Mesenchymal stem cell (in vitro differentiated cells and primary cell): ENCODE results near the gene ISY1.

ENCODE experiments used
- DNase-seq: peaks from one replicate; pipeline ENCODE4 v3.0.0-alpha.2; 2013
- H2AFZ ChIP-seq: one replicate; pipeline ENCODE4 v1.6.1; 2013; ENCODE audit warnings: low read depth, mild to moderate bottlenecking, control low read depth, inconsistent platforms, low read length, moderate library complexity
- H2AK5ac ChIP-seq: 2 replicates; pipeline ENCODE4 v1.6.1; 2013; ENCODE audit warnings: low read length, moderate library complexity, mild to moderate bottlenecking, inconsistent platforms; ENCODE audit not compliant: severe bottlenecking
- H2BK120ac ChIP-seq: one replicate; pipeline ENCODE4 v1.6.1; 2013; ENCODE audit warnings: low read depth, mild to moderate bottlenecking, inconsistent platforms, low read length, moderate library complexity
- H2BK12ac ChIP-seq, 2 experiments: one replicate each; pipeline ENCODE4 v1.6.1; 2013; ENCODE audit warnings: inconsistent platforms in 2 of 2, low read length in 2 of 2, mild to moderate bottlenecking in 2 of 2, moderate library complexity in 2 of 2, control low read depth in 1 of 2
- H2BK15ac ChIP-seq: one replicate; pipeline ENCODE4 v1.6.1; 2013; ENCODE audit warnings: mild to moderate bottlenecking, low read depth, inconsistent platforms; ENCODE audit not compliant: poor library complexity, severe bottlenecking
- H2BK5ac ChIP-seq: 2 replicates; pipeline ENCODE4 v1.6.1; 2013; ENCODE audit warnings: low read depth, mild to moderate bottlenecking, low read length, control low read depth, inconsistent platforms; ENCODE audit not compliant: poor library complexity, severe bottlenecking
- H3K14ac ChIP-seq, 2 experiments: one replicate each; pipeline ENCODE4 v1.6.1; 2013; ENCODE audit warnings: inconsistent platforms in 2 of 2, low read length in 2 of 2, control low read depth in 1 of 2, mild to moderate bottlenecking in 1 of 2, moderate library complexity in 1 of 2
- H3K18ac ChIP-seq, 2 experiments: one replicate each; pipeline ENCODE4 v1.6.1; 2013; ENCODE audit warnings: inconsistent platforms in 2 of 2, low read length in 2 of 2, control low read depth in 1 of 2, low read depth in 1 of 2, mild to moderate bottlenecking in 1 of 2
- H3K23ac ChIP-seq, 2 experiments: one replicate each; pipeline ENCODE4 v1.6.1; 2013; ENCODE audit warnings: inconsistent platforms in 2 of 2, low read length in 2 of 2, mild to moderate bottlenecking in 2 of 2, moderate library complexity in 2 of 2, control low read depth in 1 of 2
- H3K27ac ChIP-seq: 2 replicates; pipeline ENCODE4 v1.5.1; 2013; ENCODE audit warnings: mild to moderate bottlenecking, moderate library complexity, low read length, control low read depth, inconsistent platforms; ENCODE audit not compliant: poor library complexity, severe bottlenecking
- H3K27me3 ChIP-seq, 2 experiments: 2 replicates each; pipeline versions ENCODE4 v1.6.1 to v1.7.0; 2013; ENCODE audit warnings: low read length in 2 of 2, mild to moderate bottlenecking in 2 of 2, moderate library complexity in 2 of 2, control low read depth in 1 of 2, inconsistent platforms in 1 of 2; ENCODE audit not compliant: control insufficient read depth in 1 of 2, insufficient read depth in 1 of 2
- H3K36me3 ChIP-seq, 2 experiments: 2 replicates each; pipeline versions ENCODE4 v1.6.1 to v1.7.0; 2013; ENCODE audit warnings: low read length in 2 of 2, control low read depth in 1 of 2, inconsistent platforms in 1 of 2, low read depth in 1 of 2, mild to moderate bottlenecking in 1 of 2; ENCODE audit not compliant: insufficient read depth in 2 of 2, control insufficient read depth in 1 of 2
- H3K4ac ChIP-seq, 2 experiments: one replicate each; pipeline ENCODE4 v1.6.1; 2013; ENCODE audit warnings: inconsistent platforms in 2 of 2, low read length in 2 of 2, mild to moderate bottlenecking in 2 of 2, moderate library complexity in 2 of 2, control low read depth in 1 of 2, low read depth in 1 of 2
- H3K4me1 ChIP-seq: 2 replicates; pipeline ENCODE4 v1.6.1; 2013; ENCODE audit warnings: low read depth, low read length, control low read depth; ENCODE audit not compliant: control insufficient read depth, insufficient read depth
- H3K4me2 ChIP-seq: 2 replicates; pipeline ENCODE4 v1.6.1; 2013; ENCODE audit warnings: low read length, mild to moderate bottlenecking, inconsistent platforms; ENCODE audit not compliant: poor library complexity, severe bottlenecking
- H3K4me3 ChIP-seq, 2 experiments: 2 replicates each; pipeline versions ENCODE4 v1.5.1 to v1.7.0; 2013; ENCODE audit warnings: low read length in 2 of 2, mild to moderate bottlenecking in 2 of 2, control low read depth in 1 of 2, low read depth in 1 of 2; ENCODE audit not compliant: insufficient read depth in 1 of 2
- H3K79me1 ChIP-seq: replicated peaks from 2 replicates; pipeline ENCODE4 v1.6.1; 2013; ENCODE audit warnings: mild to moderate bottlenecking, control low read depth, low read length, inconsistent platforms; ENCODE audit not compliant: poor library complexity, severe bottlenecking
- H3K9ac ChIP-seq: 2 replicates; pipeline ENCODE4 v1.7.0; 2013; ENCODE audit warnings: mild to moderate bottlenecking, low read length, moderate library complexity
- H3K9me3 ChIP-seq: 2 replicates; pipeline ENCODE4 v1.7.0; 2013; ENCODE audit warnings: mild to moderate bottlenecking, low read length; ENCODE audit not compliant: control insufficient read depth
- H4K8ac ChIP-seq: one replicate; pipeline ENCODE4 v1.6.1; 2013; ENCODE audit warnings: inconsistent platforms, mild to moderate bottlenecking, low read length, moderate library complexity
- H4K91ac ChIP-seq: one replicate; pipeline ENCODE4 v1.6.1; 2013; ENCODE audit warnings: mild to moderate bottlenecking, low read length, inconsistent platforms
- WGBS: methylation state at CpG from one replicate; pipeline ENCODE4 v1.1.7; 2013; ENCODE audit warnings: mixed read lengths; 5-methylcytosine and 5-hydroxymethylcytosine counted together

ISY1 gene

GRCh38 chr3:129082026-129082425, 78.8 kb downstream of the ISY1 start:
- H3K9me3 ChIP-seq = no peaks in the 10 kb centered on the region
- H3K36me3 ChIP-seq = peaks cover 0 to 9% of the 10 kb centered on the region in 2 experiments
- no peak overlapping the region for H3K23ac ChIP-seq
- no peak overlapping the region for H2BK15ac ChIP-seq
- H3K27ac ChIP-seq = no peak overlapping the region
- no peaks in the 10 kb centered on the region for H3K79me1 ChIP-seq
- H4K91ac ChIP-seq = no peak overlapping the region
- no peak for DNase-seq
- no peak overlapping the region for H2BK5ac ChIP-seq
- peak overlapping the region in 1 of 2 experiments; percentile 18 for H3K4ac ChIP-seq
- H3K9ac ChIP-seq = no peak overlapping the region
- H2BK12ac ChIP-seq = no peak overlapping the region
- H3K4me2 ChIP-seq = no peak overlapping the region
- 93% methylated on average over 9 of the region's 9 CpGs for WGBS
- H2AFZ ChIP-seq = no peak overlapping the region
- no peak overlapping the region for H3K4me3 ChIP-seq
- H4K8ac ChIP-seq = no peak overlapping the region
- H3K4me1 ChIP-seq = peaks cover 1% of the 10 kb centered on the region
- no peak overlapping the region for H2AK5ac ChIP-seq
- no peaks in the 10 kb centered on the region for H3K27me3 ChIP-seq
- H3K18ac ChIP-seq = no peak overlapping the region
- H3K14ac ChIP-seq = no peak overlapping the region
- no peak overlapping the region for H2BK120ac ChIP-seq

- Histone ChIP-seq H3K27ac (no peak overlapping the region), H3K79me1 (no peaks in the 10 kb centered on the region), H2BK15ac (no peak overlapping the region), H3K4me3 (no peak overlapping the region), H4K91ac (no peak overlapping the region), H3K14ac (peak overlapping the region in 1 of 2 experiments; percentile 64), H3K27me3 (no peaks in the 10 kb centered on the region), H3K23ac (no peak overlapping the region), H3K4ac (no peak overlapping the region), H3K9ac (no peak overlapping the region), H2AK5ac (no peak overlapping the region), H3K4me2 (no peak overlapping the region), H3K9me3 (no peaks in the 10 kb centered on the region), H4K8ac (no peak overlapping the region), H2AFZ (no peak overlapping the region), H2BK120ac (no peak overlapping the region), H3K36me3 (peaks cover 0 to 4% of the 10 kb centered on the region in 2 experiments), H2BK12ac (no peak overlapping the region), H3K4me1 (peaks cover 1% of the 10 kb centered on the region), H2BK5ac (no peak overlapping the region), H3K18ac (no peak overlapping the region)
- 98% methylated on average over 4 of the region's 8 CpGs for WGBS
- DNase-seq = no peak
Measured at GRCh38 chr3:129081503-129081902, 79.4 kb downstream of the ISY1 start.

GRCh38 chr3:129078510-129078909, 82.4 kb downstream of the ISY1 start:
- no peaks in the 10 kb centered on the region for H3K27me3 ChIP-seq
- peak overlapping the region; percentile 68 for H4K91ac ChIP-seq
- H3K9ac ChIP-seq = no peak overlapping the region
- no peak overlapping the region for H3K23ac ChIP-seq
- no peak overlapping the region for H3K4me2 ChIP-seq
- H2BK12ac ChIP-seq = peak overlapping the region; percentile 6 to 59
- no peak for DNase-seq
- H2AK5ac ChIP-seq = no peak overlapping the region
- H4K8ac ChIP-seq = peak overlapping the region; percentile 75
- no peak overlapping the region for H3K4ac ChIP-seq
- H2BK120ac ChIP-seq = peak overlapping the region; percentile 27
- H3K79me1 ChIP-seq = no peaks in the 10 kb centered on the region
- 85% methylated on average over 5 of the region's 8 CpGs for WGBS
- no peak overlapping the region for H2BK15ac ChIP-seq
- H3K4me3 ChIP-seq = no peak overlapping the region
- H2BK5ac ChIP-seq = no peak overlapping the region
- no peaks in the 10 kb centered on the region for H3K9me3 ChIP-seq
- H3K4me1 ChIP-seq = no peaks in the 10 kb centered on the region
- H3K36me3 ChIP-seq = no peaks in the 10 kb centered on the region
- H3K27ac ChIP-seq = no peak overlapping the region
- no peak overlapping the region for H2AFZ ChIP-seq
- H3K18ac ChIP-seq = no peak overlapping the region
- no peak overlapping the region for H3K14ac ChIP-seq
